HL-60/S4 (cell line): ENCODE measurements around the gene MYOCOS.

Experiments
- in situ Hi-C: fragments of 300-500 bp; cut with MboI; formaldehyde crosslinking; loops from 2 replicates; pipeline ENCODE4 v1.14.3; 2022; ENCODE audit warnings: low sequenced_read_pairs

The MYOCOS gene

GRCh38 chr1:171623651-171624331, 1.7 kb downstream of the MYOCOS start:
- in situ Hi-C loops = no loop called here

DNA sequence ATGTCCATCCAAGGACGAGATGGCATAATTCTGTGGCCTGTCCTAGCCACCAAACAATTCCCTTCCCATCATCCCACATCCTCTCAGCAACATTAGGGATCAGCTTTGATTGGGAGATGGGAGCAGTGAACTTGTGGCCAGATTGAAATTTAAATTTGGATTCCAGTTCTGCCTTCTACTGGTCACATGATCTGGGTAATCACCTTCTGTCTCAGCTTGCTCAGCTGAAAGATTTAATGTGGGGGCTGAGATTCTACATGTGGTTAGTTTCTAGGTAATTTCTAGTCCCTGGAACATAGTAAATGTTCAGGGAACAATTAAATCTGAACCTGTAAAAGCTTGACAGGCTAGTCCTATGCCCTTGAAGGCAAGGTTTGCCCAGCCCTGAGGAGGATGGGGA, 3.2 kb downstream of the MYOCOS start:
- in situ Hi-C loops = loop anchor here (25.0 kb wide), 1 partner anchor 362 kb away; no protein-coding TSS in a partner anchor

- in situ Hi-C loops = loop anchor here (25.0 kb wide), 1 partner anchor 360 kb away; no protein-coding TSS in a partner anchor
These were observed 5.0 kb downstream of the MYOCOS start for GRCh38 chr1:171627020-171627419.

DNA sequence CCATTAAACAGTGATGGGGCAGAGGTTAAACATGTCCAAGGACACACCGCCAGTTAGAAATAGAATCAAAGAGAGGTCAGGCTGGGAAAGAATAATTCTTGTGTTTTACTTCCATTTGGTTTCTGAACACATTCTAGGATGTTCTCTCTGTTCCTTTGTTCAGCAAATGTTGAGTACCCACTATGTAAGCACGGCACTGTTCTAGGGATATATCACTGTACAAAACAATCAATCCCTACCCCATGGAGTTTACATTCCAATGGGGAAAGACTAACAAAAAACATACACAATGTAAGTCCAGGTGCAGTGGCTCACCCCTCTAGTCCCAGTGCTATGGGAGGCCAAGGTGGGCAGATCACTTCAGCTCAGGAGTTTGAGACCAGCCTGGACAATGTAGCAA, 6.2 kb downstream of the MYOCOS start:
- in situ Hi-C loops = loop anchor here (25.0 kb wide), 1 partner anchor 359 kb away; no protein-coding TSS in a partner anchor

DNA sequence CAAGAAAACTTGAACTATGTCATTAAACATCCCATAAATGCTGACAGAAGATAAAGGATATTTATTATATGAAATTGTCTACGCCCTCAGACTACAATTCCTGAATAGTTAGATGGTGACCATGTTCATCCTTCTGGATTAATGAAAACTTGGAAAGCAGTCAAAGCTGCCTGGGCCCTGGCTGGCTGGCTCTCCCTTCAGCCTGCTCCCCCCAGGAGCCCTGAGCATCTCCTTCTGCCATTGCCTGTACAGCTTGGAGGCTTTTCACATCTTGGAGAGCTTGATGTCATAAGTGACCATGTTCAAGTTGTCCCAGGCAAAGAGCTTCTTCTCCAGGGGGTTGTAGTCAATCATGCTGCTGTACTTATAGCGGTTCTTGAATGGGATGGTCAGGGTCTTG, 13.6 kb downstream of the MYOCOS start:
- in situ Hi-C loops = loop anchor here (25.0 kb wide), 1 partner anchor 352 kb away; no protein-coding TSS in a partner anchor

GRCh38 chr1:171636141-171636540, 14.1 kb downstream of the MYOCOS start:
- in situ Hi-C loops = loop anchor here (25.0 kb wide), 1 partner anchor 351 kb away; no protein-coding TSS in a partner anchor

DNA sequence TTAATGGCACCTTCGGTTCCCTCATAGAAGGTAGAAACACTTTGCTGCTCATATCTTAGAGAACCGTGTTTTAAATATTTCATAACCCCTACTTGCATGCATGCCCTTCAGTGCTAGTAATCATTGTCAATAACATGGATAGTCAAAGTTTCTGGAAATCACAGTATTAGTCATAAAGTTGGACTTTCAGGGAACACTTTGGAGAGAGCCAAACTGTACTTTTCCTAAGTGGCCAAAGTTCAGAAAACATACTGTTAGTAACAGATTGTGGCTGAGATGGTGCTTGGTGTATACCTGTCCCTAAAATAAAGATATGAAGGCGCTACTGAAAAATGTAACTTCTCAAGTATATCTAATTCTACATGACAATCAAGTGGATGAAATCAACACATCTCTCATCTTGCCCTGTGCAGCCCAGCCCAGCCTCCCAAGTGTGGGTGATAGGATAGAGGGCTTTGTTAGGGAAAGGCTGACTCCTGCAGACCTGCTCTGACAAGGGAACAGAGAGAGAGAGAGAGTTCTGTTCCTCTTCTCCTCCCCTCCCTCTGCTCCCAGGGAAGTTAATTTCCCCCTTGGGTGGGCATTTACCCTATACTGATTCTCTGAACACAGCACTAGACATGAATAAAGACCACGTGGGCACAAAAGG, 16.0 kb downstream of the MYOCOS start:
- in situ Hi-C loops = loop anchor here (25.0 kb wide), 1 partner anchor 349 kb away; no protein-coding TSS in a partner anchor

GRCh38 chr1:171640225-171640624, 18.2 kb downstream of the MYOCOS start:
- in situ Hi-C loops = loop anchor here (25.0 kb wide), 1 partner anchor 347 kb away; no protein-coding TSS in a partner anchor

GRCh38 chr1:171641076-171641864, 19.2 kb downstream of the MYOCOS start:
- in situ Hi-C loops = loop anchor here (25.0 kb wide), 1 partner anchor 346 kb away; no protein-coding TSS in a partner anchor

DNA sequence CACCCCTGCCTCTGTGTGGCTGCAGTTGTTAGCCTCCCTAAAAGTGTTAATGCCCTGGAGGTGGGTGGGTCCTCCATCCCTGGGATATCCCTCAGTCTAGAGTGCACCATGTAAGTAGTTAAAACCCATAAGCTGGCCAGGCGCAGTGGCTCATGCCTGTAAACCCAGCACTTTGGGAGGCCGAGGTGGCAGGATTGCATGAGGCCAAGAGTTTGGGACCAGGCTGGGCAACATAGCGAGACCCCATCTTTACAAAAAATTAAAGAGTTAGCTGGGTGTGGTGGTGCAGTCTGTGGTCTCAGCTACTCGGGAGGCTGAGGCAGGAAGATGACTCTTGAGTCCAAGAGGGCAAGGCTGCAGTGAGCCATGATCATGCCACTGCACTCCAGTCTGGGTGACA, 20.2 kb downstream of the MYOCOS start:
- in situ Hi-C loops = loop anchor here (25.0 kb wide), 1 partner anchor 345 kb away; no protein-coding TSS in a partner anchor

GRCh38 chr1:171643156-171643555, 21.1 kb downstream of the MYOCOS start:
- in situ Hi-C loops = loop anchor here (25.0 kb wide), 1 partner anchor 344 kb away; no protein-coding TSS in a partner anchor

DNA sequence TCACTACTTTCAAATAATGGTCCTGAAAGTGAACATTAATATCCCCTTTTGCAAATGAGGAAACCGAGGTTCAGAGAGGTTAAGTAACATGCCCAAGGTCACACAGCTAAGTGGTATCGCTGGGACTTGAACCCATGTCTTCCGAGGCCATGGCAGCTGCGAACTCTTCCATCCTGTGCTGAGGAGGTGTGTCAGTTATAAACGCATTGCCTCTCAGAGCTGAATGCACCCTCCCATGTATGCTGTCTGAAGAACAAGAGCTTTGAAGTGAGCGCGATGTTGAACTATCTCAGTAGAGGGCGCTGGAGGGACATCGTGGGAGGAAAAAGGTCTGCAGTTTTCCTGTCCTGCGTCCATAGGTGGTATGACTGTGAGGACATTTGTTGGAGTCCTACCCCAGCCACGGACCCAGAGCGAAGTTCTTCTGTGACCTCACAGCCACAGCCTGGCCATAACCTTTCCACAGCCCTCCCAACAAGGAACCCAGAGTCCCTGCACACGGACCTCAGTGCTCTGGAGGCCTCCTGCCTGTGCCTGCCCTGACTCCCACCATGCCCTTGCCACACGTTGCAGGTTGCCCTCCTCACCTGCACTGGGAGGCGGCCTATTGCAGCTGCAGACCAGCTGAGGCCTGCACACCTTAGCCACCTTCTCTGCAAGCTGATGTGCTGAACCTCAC, 22.9 kb downstream of the MYOCOS start:
- in situ Hi-C loops = loop anchor here (25.0 kb wide), 1 partner anchor 342 kb away; no protein-coding TSS in a partner anchor

DNA sequence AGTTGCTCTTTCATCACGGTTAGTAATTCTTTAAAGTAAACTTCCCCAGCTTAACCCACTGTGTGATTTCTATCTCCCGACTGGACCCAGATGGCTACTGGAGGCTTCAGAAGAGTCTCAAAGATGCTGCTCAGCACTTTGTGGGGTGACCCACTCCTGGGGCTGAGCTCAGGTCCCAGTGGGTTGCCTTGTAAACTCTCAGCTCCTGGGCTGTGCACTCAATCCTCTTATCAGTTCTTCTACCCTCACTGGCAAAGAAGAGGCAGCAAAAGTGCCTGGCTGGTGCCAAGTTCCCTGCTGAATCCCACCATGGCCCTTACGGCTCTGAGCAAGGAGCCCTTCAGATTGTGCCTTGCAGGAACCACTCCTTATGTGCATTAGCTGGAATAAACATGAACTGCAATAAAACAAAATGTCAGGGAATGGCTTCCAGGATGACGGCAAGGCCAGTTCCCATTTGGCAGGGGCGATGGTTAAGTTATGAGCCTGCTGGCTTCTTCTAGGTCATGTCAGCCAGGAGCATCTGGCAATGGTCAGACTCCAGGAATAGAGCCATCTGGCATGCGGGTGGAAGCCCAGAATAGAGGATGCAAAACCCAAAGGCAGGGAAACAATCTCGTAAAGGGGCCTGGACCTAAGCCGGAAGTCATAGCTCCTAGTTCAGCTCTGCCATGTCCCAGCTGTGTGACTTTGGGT, 23.7 kb downstream of the MYOCOS start:
- in situ Hi-C loops = loop anchor here (25.0 kb wide), 1 partner anchor 342 kb away; no protein-coding TSS in a partner anchor

- in situ Hi-C loops = loop anchor here (25.0 kb wide), 1 partner anchor 341 kb away; no protein-coding TSS in a partner anchor
These were observed 24.2 kb downstream of the MYOCOS start for GRCh38 chr1:171646249-171646560.

DNA sequence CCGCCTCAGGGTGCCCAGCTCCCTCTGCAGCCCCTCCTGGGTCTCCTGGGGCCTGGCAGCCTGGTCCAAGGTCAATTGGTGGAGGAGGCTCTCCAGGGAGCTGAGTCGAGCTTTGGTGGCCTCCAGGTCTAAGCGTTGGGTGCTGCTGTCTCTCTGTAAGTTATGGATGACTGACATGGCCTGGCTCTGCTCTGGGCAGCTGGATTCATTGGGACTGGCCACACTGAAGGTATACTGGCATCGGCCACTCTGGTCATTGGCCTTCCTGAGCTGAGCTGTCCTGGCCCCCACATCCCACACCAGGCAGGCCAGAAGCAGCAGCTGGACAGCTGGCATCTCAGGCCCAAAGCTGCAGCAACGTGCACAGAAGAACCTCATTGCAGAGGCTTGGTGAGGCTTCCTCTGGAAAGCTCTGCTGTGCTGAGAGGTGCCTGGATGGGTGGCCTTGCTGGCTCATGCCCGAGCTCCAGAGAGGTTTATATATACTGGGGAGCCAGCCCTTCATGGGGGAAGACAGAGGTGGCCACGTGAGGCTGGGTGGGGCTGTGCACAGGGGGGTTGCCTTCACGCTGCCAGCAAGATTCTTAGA, 30.3 kb downstream of the MYOCOS start, which contains the start of gene MYOC:
MYOC (minus strand) TSS at position 455 of the 589 bp plus-strand sequence; CDS start at position 378, 77 bp downstream.
- in situ Hi-C loops = no loop called here

DNA sequence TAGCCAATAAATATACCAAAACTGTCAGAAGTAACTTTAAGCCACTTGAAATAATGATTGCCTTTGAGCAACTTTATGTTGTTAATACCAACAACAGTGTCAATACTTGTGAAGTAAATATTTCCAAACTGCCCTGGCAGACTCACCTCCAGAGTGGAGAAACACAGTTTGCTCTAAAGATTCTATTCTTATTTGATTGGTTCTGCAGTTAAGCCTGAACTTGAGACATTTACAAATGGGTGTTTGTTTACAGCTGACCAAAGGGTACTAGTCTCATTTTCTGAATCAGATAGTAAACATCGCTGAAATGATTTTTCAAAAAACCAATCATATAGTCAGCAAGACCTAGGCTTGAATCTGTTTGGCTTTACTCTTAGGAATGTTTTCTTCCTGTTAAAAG, 31.8 kb downstream of the MYOCOS start:
- in situ Hi-C loops = no loop called here

DNA sequence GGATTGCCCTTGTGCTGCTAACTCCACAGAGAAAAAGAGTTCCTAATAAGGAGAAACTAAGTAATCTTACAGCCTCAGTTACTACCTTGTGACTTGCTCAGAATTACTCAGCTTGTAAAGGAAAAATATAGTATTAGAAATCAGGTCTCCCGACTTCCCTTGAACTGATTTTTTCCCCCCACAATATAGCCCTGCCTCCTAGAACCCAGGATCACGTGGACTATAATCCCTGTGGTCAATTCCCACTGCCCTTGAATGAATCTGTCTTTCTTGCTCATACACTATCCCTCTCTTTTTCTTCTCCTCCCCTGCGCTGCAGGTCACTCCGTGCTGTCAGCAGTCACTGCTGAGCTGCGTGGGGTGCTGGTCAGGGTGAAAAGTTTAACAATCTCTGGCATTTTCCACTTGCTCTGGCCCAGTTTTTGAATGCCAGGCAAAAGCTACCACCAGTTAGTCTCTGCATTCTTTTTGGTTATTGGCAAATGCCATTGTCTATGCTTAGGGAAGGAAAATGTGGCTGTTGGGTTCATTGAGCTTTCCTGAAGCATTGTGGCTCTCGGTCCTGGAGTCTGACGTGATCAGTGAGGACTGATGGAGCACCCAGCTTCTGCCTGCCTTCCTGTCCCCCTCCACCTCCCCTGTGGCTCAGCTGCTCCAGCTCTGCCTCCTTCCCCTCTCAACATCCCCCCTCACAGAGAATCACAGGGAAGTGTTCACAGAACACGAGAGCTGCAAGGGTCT, 32.3 kb downstream of the MYOCOS start:
- in situ Hi-C loops = no loop called here

GRCh38 chr1:171654942-171655745, 33.1 kb downstream of the MYOCOS start:
- in situ Hi-C loops = no loop called here
